Measurements from ENCODE around the gene F2RL2.

F2RL2 gene

DNA sequence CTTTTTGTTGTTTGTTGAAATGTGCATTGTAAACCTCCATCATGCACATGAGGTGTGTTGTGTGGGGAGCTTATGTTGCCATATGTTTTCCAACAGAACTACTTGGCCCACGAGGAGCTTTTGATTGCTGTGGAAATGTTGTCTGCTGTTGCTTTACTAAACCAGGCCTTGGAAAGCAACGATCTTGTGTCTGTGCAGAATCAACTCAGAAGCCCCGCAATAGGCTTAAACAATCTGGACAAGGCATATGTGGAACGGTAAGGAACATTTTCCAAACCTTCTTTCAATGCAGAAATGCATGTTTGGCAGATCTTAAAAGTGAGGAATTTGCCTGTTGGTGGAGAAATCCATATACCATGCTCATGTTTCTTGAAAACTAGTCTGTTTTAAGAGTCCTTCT is 22.5 kb downstream of the F2RL2 start:
- DNase-seq: no peak
- no peaks in the 10 kb centered on the region for H3K36me3 ChIP-seq
- TF ChIP-seq, protein P1, sequence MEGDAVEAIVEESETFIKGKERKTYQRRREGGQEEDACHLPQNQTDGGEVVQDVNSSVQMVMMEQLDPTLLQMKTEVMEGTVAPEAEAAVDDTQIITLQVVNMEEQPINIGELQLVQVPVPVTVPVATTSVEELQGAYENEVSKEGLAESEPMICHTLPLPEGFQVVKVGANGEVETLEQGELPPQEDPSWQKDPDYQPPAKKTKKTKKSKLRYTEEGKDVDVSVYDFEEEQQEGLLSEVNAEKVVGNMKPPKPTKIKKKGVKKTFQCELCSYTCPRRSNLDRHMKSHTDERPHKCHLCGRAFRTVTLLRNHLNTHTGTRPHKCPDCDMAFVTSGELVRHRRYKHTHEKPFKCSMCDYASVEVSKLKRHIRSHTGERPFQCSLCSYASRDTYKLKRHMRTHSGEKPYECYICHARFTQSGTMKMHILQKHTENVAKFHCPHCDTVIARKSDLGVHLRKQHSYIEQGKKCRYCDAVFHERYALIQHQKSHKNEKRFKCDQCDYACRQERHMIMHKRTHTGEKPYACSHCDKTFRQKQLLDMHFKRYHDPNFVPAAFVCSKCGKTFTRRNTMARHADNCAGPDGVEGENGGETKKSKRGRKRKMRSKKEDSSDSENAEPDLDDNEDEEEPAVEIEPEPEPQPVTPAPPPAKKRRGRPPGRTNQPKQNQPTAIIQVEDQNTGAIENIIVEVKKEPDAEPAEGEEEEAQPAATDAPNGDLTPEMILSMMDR (IDR thresholded peaks at IDR 0.05; ENCODE audit: low read depth, low read length): no peak
- no peaks in the 10 kb centered on the region for H3K9me3 ChIP-seq
- no peak overlapping the region for H3K4me3 ChIP-seq (ENCODE audit: low read depth, low read length)
- no peaks in the 10 kb centered on the region for H3K4me1 ChIP-seq
- H3K27me3 ChIP-seq: 0 out of 2 replicates have a peak, but pooled peaks cover 2% of the 10 kb centered on the region

DNA sequence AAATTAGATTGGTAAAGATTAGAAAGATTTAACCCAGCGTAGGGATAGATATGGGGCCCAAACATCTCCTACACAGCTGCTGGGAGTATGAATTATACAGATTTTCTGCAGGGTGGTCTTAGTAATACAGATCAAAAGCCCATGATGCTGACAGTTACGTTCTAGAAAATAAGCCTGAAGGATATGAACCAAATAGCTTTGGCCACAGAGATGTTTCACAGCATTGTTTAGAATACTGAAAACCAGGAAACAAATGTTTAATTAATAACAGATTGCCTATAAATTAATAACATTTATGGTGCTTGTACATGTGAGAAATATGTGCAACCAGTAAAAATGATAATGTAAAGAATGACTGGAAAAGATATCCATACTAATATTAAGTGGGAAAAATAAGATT is 24.7 kb downstream of the F2RL2 start:
- TF ChIP-seq, protein P1 (IDR thresholded peaks at IDR 0.05; ENCODE audit: low read depth, low read length): no peak
- Histone ChIP-seq H3K9me3 (no peaks in the 10 kb centered on the region), H3K4me1 (no peaks in the 10 kb centered on the region), H3K27me3 (0 out of 2 replicates have a peak, but pooled peaks cover 3% of the 10 kb centered on the region), H3K4me3 (ENCODE audit: low read depth, low read length) (no peak overlapping the region), H3K36me3 (no peaks in the 10 kb centered on the region)
- no peak for DNase-seq

DNA sequence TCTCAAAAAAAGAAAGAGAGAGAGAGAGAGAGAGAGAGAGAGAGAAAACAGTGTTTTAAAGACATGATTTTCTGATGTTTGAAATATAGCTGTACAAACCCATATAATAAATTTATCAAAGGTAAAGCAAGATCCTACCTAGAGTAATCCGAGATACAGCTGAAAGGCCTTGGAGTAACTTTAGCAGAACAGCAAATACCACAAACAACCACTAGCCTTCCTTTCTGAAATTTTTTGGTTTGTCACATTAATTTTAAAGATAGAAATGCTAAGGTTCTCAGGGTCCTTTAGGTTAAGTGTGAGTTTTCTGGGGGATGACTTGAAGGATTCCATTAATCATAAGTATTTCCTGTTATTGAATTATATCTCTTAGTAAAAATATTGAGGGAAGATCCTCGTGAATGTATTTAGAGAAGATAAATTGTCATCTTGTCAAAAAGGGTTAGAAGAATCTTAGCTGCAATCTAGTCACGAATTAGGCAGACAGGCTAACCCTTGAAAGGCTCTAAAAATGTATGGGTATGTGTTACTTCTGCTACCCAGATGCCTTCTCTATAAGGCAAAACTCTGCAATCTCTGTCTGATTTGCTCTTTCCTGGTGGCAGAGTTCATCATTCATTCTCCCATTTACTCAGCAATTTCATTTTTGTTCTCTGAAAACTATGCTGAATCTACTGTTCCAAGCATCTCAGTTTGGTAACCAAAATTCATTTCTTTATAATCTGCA is 27.3 kb downstream of the F2RL2 start:
- H3K4me1 ChIP-seq: no peaks in the 10 kb centered on the region
- DNase-seq: no peak
- H3K27me3 ChIP-seq: 0 out of 2 replicates have a peak, but pooled peaks cover 7% of the 10 kb centered on the region
- H3K9me3 ChIP-seq: no peaks in the 10 kb centered on the region
- no peak overlapping the region for H3K4me3 ChIP-seq (ENCODE audit: low read depth, low read length)
- no peaks in the 10 kb centered on the region for H3K36me3 ChIP-seq
- TF ChIP-seq, protein P1 (IDR thresholded peaks at IDR 0.05; ENCODE audit: low read depth, low read length): no peak

DNA sequence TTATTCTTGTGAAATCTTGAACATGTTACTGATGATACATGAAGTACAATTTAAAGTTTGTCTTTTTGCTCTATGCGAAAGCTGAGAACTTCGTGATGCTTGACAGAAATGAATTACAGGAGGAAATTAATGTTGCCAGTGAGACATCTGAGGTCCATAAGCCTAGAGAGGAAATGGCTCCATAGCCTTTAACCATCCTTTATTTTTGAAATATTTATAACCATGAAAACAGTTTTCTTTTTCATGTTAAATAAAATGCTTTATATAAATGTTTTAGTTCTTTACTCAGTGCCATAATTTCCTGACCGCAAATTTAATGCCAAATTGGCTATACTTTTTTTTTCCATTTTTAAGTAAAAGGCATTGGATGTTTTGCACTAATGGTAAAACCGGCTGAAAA is 29.1 kb downstream of the F2RL2 start:
- TF ChIP-seq, protein P1 (IDR thresholded peaks at IDR 0.05; ENCODE audit: low read depth, low read length): no peak
- no peak for DNase-seq
- H3K4me3 ChIP-seq (ENCODE audit: low read depth, low read length): no peak overlapping the region
- H3K9me3 ChIP-seq: no peaks in the 10 kb centered on the region
- H3K4me1 ChIP-seq: no peaks in the 10 kb centered on the region
- 0 out of 2 replicates have a peak, but pooled peaks cover 7% of the 10 kb centered on the region for H3K27me3 ChIP-seq
- no peaks in the 10 kb centered on the region for H3K36me3 ChIP-seq

DNA sequence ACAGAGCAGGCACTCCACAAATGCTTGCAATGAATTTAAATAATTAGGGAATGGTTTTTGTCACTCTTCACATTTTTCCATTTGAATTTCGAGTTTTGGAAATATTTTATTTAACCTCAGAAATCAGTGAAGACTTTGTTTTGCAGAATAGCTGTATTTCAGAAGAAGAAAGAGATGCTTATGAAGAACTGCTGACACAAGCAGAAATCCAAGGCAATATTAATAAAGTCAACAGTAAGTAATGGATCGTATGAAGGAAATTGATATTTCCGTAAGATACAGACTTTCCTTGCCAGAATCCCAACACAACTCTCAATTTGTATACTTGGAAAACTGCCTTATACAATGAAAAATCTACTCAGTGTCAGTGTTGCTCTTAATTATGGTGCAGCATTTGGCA is 30.5 kb downstream of the F2RL2 start:
- Histone ChIP-seq H3K27me3 (0 out of 2 replicates have a peak, but pooled peaks cover 7% of the 10 kb centered on the region), H3K4me3 (ENCODE audit: low read depth, low read length) (no peak overlapping the region), H3K36me3 (no peaks in the 10 kb centered on the region), H3K9me3 (no peaks in the 10 kb centered on the region), H3K4me1 (no peaks in the 10 kb centered on the region)
- no peak for DNase-seq
- TF ChIP-seq, protein P1 (IDR thresholded peaks at IDR 0.05; ENCODE audit: low read depth, low read length): no peak

DNA sequence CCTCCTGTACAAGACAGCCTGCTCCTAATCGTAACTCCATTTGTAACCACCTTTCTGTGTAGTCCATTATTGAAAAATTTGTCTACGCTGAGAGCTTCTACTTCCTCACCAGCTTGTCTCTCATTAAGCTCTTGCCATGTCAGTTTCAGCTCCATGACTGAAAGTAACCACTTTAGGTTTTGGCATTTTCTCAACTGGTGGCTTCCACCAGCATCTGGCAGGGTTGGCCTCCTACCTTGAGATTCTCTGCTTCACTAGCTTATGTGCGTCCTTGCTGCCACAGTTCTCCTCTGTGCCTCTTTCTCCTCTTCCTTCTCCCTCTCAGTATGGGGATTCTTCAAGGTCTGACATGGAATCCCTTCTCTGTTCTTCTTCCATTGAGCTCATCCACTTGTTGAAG is 31.8 kb downstream of the F2RL2 start:
- TF ChIP-seq, protein P1 (IDR thresholded peaks at IDR 0.05; ENCODE audit: low read depth, low read length): no peak
- Histone ChIP-seq H3K36me3 (no peaks in the 10 kb centered on the region), H3K27me3 (0 out of 2 replicates have a peak, but pooled peaks cover 7% of the 10 kb centered on the region), H3K4me3 (ENCODE audit: low read depth, low read length) (no peak overlapping the region), H3K4me1 (no peaks in the 10 kb centered on the region), H3K9me3 (no peaks in the 10 kb centered on the region)
- no peak for DNase-seq
